ENCODE measurements around the gene CHMP5. TPM values are rescaled to one million over a fixed set of nuclear protein-coding genes. Genes with fewer than 3 reads are reported as not detected.

CHMP5 gene
- polyA plus RNA-seq, 2 of the 4 experiments (the other 2 are of a cell fraction) = 108 to 187 TPM

DNA sequence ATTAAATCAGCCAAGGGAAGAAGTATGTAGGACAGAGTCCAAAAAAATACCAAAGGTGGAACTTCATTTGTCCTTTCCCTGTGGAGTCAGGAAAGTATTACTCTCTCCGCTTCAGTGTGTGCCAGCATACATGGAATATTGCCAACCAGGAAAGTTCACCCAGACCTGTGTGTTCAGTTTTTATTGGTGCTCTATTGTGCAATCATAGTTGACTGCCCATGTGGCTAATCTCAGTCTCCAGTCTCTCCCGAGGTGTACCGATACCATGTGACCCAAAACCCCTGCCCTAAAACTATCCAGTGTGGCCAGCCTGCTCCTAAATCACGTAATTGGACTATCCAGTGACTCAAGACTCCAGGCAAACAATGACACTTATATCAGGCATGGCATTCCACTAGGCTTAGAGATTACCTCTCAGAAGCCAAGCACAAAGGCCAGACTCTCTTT, 64.3 kb downstream of the CHMP5 start (continued):
- TF ChIP-seq REST (IDR thresholded peaks at IDR 0.05) (no peak), CEBPB (IDR thresholded peaks at IDR 0.05) (peak; percentile 99 to 100), MAFK (IDR thresholded peaks at IDR 0.05; ENCODE audit: partially characterized antibody) (no peak), ELK1 (IDR thresholded peaks at IDR 0.05; ENCODE audit: low read depth, low read length) (no peak), KDM5A (IDR thresholded peaks at IDR 0.05) (no peak), E2F6 (IDR thresholded peaks at IDR 0.05; ENCODE audit: borderline replicate concordance, low read depth) (no peak), TP53 (CRISPR knock-in tag; IDR thresholded peaks at IDR 0.05) (no peak), JUN (IDR thresholded peaks at IDR 0.05) (peak; percentile 79 to 90; a peak in 4 of 5 replicates), MYC (IDR thresholded peaks at IDR 0.05; ENCODE audit: borderline replicate concordance, low read length) (peak; percentile 77; the same call in 1 of the 2 replicates), TFCP2L1 (CRISPR knock-in tag; IDR thresholded peaks at IDR 0.05) (no peak), CHD4 (IDR thresholded peaks at IDR 0.05; ENCODE audit: borderline replicate concordance) (no peak), SMC3 (IDR thresholded peaks at IDR 0.05) (peak; percentile 35; the same call in 1 of the 3 replicates), FOSB (CRISPR knock-in tag; IDR thresholded peaks at IDR 0.05) (no peak), EHF (CRISPR knock-in tag; IDR thresholded peaks at IDR 0.05) (no peak), HDAC2 (IDR thresholded peaks at IDR 0.05) (no peak), RAD21 (conservative IDR thresholded peaks at IDR 0.05 in 1 of 2, IDR thresholded peaks at IDR 0.05 in 1 of 2) (peak in 1 of 2 experiments; percentile 23; a peak in 1 of 5 replicates)
- TF ChIP-seq, protein P1, sequence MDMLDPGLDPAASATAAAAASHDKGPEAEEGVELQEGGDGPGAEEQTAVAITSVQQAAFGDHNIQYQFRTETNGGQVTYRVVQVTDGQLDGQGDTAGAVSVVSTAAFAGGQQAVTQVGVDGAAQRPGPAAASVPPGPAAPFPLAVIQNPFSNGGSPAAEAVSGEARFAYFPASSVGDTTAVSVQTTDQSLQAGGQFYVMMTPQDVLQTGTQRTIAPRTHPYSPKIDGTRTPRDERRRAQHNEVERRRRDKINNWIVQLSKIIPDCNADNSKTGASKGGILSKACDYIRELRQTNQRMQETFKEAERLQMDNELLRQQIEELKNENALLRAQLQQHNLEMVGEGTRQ (IDR thresholded peaks at IDR 0.05) = peak; percentile 94
- TF ChIP-seq, protein P2, sequence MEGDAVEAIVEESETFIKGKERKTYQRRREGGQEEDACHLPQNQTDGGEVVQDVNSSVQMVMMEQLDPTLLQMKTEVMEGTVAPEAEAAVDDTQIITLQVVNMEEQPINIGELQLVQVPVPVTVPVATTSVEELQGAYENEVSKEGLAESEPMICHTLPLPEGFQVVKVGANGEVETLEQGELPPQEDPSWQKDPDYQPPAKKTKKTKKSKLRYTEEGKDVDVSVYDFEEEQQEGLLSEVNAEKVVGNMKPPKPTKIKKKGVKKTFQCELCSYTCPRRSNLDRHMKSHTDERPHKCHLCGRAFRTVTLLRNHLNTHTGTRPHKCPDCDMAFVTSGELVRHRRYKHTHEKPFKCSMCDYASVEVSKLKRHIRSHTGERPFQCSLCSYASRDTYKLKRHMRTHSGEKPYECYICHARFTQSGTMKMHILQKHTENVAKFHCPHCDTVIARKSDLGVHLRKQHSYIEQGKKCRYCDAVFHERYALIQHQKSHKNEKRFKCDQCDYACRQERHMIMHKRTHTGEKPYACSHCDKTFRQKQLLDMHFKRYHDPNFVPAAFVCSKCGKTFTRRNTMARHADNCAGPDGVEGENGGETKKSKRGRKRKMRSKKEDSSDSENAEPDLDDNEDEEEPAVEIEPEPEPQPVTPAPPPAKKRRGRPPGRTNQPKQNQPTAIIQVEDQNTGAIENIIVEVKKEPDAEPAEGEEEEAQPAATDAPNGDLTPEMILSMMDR (IDR thresholded peaks at IDR 0.05) = no peak
- TF ChIP-seq, protein P3, sequence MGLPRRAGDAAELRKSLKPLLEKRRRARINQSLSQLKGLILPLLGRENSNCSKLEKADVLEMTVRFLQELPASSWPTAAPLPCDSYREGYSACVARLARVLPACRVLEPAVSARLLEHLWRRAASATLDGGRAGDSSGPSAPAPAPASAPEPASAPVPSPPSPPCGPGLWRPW (IDR thresholded peaks at IDR 0.05) = peak; percentile 78

- 13% methylated on average over 5 of the region's 5 CpGs for WGBS (ENCODE audit: missing lambda C conversion rate)
- peak overlapping the region; percentile 17; the same call in 1 of the 3 replicates for H3K4me3 ChIP-seq
- ChIA-PET CTCF (interaction anchor here (0.8 to 5.8 kb wide), 7 partner anchors 10 to 187 kb away, joined by 3 to 32 read pairs (median 5); no protein-coding TSS in a partner anchor), POLR2A (interaction anchor here (0.6 to 1.1 kb wide), 3 partner anchors 10 to 114 kb away, joined by 3 to 5 read pairs (median 4); partner anchors contain the start of gene NFX1)
- no peaks in the 10 kb centered on the region for H3K9me3 ChIP-seq
- peak; percentile 49 to 62; a peak in 5 of 6 replicates for ATAC-seq
- H3K4me1 ChIP-seq = peaks cover 42% of the 10 kb centered on the region
- peak overlapping the region; percentile 85 for H3K27ac ChIP-seq
- H3K4me2 ChIP-seq = peak overlapping the region; percentile 74
- no peak for FAIRE-seq
- DNase-seq (ENCODE audit: low read depth in 1 of 2, low spot score in 1 of 2) = peak; percentile 27 to 74
- TF ChIP-seq CHD2 (IDR thresholded peaks at IDR 0.05; ENCODE audit: low read length, partially characterized antibody) = no peak
- no peak for TF ChIP-seq HOXB13 (CRISPR knock-in tag; IDR thresholded peaks at IDR 0.05; ENCODE audit: low read depth)
- TF ChIP-seq FOSB (CRISPR knock-in tag; IDR thresholded peaks at IDR 0.05) = no peak
- TF ChIP-seq, protein P4, sequence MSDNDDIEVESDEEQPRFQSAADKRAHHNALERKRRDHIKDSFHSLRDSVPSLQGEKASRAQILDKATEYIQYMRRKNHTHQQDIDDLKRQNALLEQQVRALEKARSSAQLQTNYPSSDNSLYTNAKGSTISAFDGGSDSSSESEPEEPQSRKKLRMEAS (IDR thresholded peaks at IDR 0.05) = peak; percentile 33; the same call in 1 of the 2 replicates
- peak; percentile 67 for TF ChIP-seq FOSL2 (IDR thresholded peaks at IDR 0.05)
- TF ChIP-seq FOSL2 (CRISPR knock-in tag; IDR thresholded peaks at IDR 0.05) = peak; percentile 81
- TF ChIP-seq, protein P5, sequence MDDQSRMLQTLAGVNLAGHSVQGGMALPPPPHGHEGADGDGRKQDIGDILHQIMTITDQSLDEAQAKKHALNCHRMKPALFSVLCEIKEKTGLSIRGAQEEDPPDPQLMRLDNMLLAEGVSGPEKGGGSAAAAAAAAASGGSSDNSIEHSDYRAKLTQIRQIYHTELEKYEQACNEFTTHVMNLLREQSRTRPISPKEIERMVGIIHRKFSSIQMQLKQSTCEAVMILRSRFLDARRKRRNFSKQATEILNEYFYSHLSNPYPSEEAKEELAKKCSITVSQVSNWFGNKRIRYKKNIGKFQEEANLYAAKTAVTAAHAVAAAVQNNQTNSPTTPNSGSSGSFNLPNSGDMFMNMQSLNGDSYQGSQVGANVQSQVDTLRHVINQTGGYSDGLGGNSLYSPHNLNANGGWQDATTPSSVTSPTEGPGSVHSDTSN (IDR thresholded peaks at IDR 0.05) = no peak
- TF ChIP-seq HOXB5 (CRISPR knock-in tag; IDR thresholded peaks at IDR 0.05) = no peak
- no peak for TF ChIP-seq ESRRA (IDR thresholded peaks at IDR 0.05; ENCODE audit: borderline replicate concordance, low read length)
- TF ChIP-seq TFCP2L1 (CRISPR knock-in tag; IDR thresholded peaks at IDR 0.05) = no peak
- no peak for TF ChIP-seq EP300 (IDR thresholded peaks at IDR 0.05)
- peak; percentile 61; the same call in 1 of the 2 replicates for TF ChIP-seq GATA3 (IDR thresholded peaks at IDR 0.05; ENCODE audit: borderline replicate concordance)
- peak in 1 of 2 experiments; percentile 44; a peak in 1 of 4 replicates for TF ChIP-seq CEBPB (IDR thresholded peaks at IDR 0.05)
- no peak for TF ChIP-seq HDAC2 (IDR thresholded peaks at IDR 0.05)
- no peak for TF ChIP-seq MAFK (IDR thresholded peaks at IDR 0.05; ENCODE audit: partially characterized antibody)
- TF ChIP-seq JUNB (IDR thresholded peaks at IDR 0.05) = peak; percentile 67
Measured at GRCh38 chr9:33329979-33330378, 65.1 kb downstream of the CHMP5 start.
